ENCODE results near the gene CACNA2D4. TPM values are rescaled to one million over a fixed set of nuclear protein-coding genes. Genes with fewer than 3 reads are reported as not detected.
A peak's percentile ranks its signal among the peaks of the same experiment; 100 is the strongest.

The CACNA2D4 gene
- total RNA-seq, 4 donors from 2014 or later, result 0.84 to 3.8 (median 3.4) TPM

- no peak overlapping the region for H3K27ac ChIP-seq (replicated peaks in 1 of 4)
- H3K27me3 ChIP-seq, result peaks cover 0 to 70% (median 5%) of the 10 kb centered on the region in 4 donors
- H3K9me3 ChIP-seq, result no peaks in the 10 kb centered on the region
- DNase-seq (ENCODE audit: extremely low spot score), result no peak
- H3K4me3 ChIP-seq, result no peak overlapping the region
- peaks cover 0 to 9% (median 0%) of the 10 kb centered on the region in 4 donors for H3K4me1 ChIP-seq
- H3K36me3 ChIP-seq, result no peaks in the 10 kb centered on the region
- WGBS, result 79% methylated on average over 9 of the region's 34 CpGs
- no peak for TF ChIP-seq EP300 (IDR thresholded peaks at IDR 0.05)
- no peak for TF ChIP-seq CTCF (IDR thresholded peaks at IDR 0.05)
- intact Hi-C loops (cut with DNase I), result no loop called here
Measured at GRCh38 chr12:1834186-1834925, 84.1 kb downstream of the CACNA2D4 start.

GRCh38 chr12:1833596-1834028 is 84.8 kb downstream of the CACNA2D4 start:
- 82% methylated on average over 10 of the region's 10 CpGs for WGBS
- Histone ChIP-seq H3K9me3 (no peaks in the 10 kb centered on the region), H3K4me3 (no peak overlapping the region), H3K27ac (replicated peaks in 1 of 4) (no peak overlapping the region), H3K36me3 (no peaks in the 10 kb centered on the region), H3K4me1 (peaks cover 0 to 9% (median 0%) of the 10 kb centered on the region in 4 donors), H3K27me3 (peaks cover 0 to 78% (median 5%) of the 10 kb centered on the region in 4 donors)
- DNase-seq (ENCODE audit: extremely low spot score), result no peak
- intact Hi-C loops (cut with DNase I), result no loop called here
- no peak for TF ChIP-seq EP300 (IDR thresholded peaks at IDR 0.05)
- TF ChIP-seq POLR2AphosphoS5 (IDR thresholded peaks at IDR 0.05), result no peak
- TF ChIP-seq CTCF (IDR thresholded peaks at IDR 0.05), result no peak
- TF ChIP-seq POLR2A (IDR thresholded peaks at IDR 0.05; ENCODE audit: low read depth), result no peak

GRCh38 chr12:1832801-1833595 is 85.5 kb downstream of the CACNA2D4 start:
- intact Hi-C loops (cut with DNase I), result no loop called here
- peaks cover 0 to 84% (median 5%) of the 10 kb centered on the region in 4 donors for H3K27me3 ChIP-seq
- no peak for DNase-seq (ENCODE audit: extremely low spot score)

GRCh38 chr12:1830981-1831963 is 87.2 kb downstream of the CACNA2D4 start:
- TF ChIP-seq POLR2AphosphoS5 (IDR thresholded peaks at IDR 0.05) (peak in 1 of 2 donors; percentile 15), EP300 (IDR thresholded peaks at IDR 0.05) (no peak)
- Histone ChIP-seq H3K27me3 (peaks cover 0 to 96% (median 5%) of the 10 kb centered on the region in 4 donors), H3K36me3 (no peaks in the 10 kb centered on the region), H3K4me3 (no peak overlapping the region), H3K4me1 (peaks cover 0 to 9% (median 0%) of the 10 kb centered on the region in 4 donors), H3K27ac (replicated peaks in 1 of 4) (no peak overlapping the region), H3K9me3 (no peaks in the 10 kb centered on the region)
- WGBS, result 36% methylated on average over 8 of the region's 34 CpGs
- intact Hi-C loops (cut with DNase I), result no loop called here
- no peak for DNase-seq (ENCODE audit: extremely low spot score)

More at GRCh38 chr12:1832801-1833595, 85.5 kb downstream of the CACNA2D4 start:
- H3K27ac ChIP-seq (replicated peaks in 1 of 4), result no peak overlapping the region
- no peaks in the 10 kb centered on the region for H3K9me3 ChIP-seq
- no peak overlapping the region for H3K4me3 ChIP-seq
- TF ChIP-seq POLR2AphosphoS5 (IDR thresholded peaks at IDR 0.05), result no peak
- H3K36me3 ChIP-seq, result no peaks in the 10 kb centered on the region
- WGBS, result 76% methylated on average over 17 of the region's 17 CpGs
- peaks cover 0 to 9% (median 0%) of the 10 kb centered on the region in 4 donors for H3K4me1 ChIP-seq

- TF ChIP-seq POLR2A (IDR thresholded peaks at IDR 0.05; ENCODE audit: low read depth), result no peak
- TF ChIP-seq CTCF (IDR thresholded peaks at IDR 0.05), result no peak
- TF ChIP-seq POLR2AphosphoS5 (IDR thresholded peaks at IDR 0.05), result no peak
- no peak for TF ChIP-seq EP300 (IDR thresholded peaks at IDR 0.05)
- H3K9me3 ChIP-seq, result no peaks in the 10 kb centered on the region
- no peak overlapping the region for H3K4me3 ChIP-seq
- no peaks in the 10 kb centered on the region for H3K36me3 ChIP-seq
- 26% methylated on average over 3 of the region's 3 CpGs for WGBS
- no peak for DNase-seq (ENCODE audit: extremely low spot score)
- no peak overlapping the region for H3K27ac ChIP-seq (replicated peaks in 1 of 4)
- intact Hi-C loops (cut with DNase I), result no loop called here
- H3K27me3 ChIP-seq, result peaks cover 0 to 94% (median 5%) of the 10 kb centered on the region in 4 donors
- H3K4me1 ChIP-seq, result peaks cover 0 to 9% (median 0%) of the 10 kb centered on the region in 4 donors
Measured at GRCh38 chr12:1830401-1830845, 88.0 kb downstream of the CACNA2D4 start.

All from esophagus muscularis mucosa (tissue), 4 donors.